ENCODE measurements around the gene NVL.

Gene NVL

DNA sequence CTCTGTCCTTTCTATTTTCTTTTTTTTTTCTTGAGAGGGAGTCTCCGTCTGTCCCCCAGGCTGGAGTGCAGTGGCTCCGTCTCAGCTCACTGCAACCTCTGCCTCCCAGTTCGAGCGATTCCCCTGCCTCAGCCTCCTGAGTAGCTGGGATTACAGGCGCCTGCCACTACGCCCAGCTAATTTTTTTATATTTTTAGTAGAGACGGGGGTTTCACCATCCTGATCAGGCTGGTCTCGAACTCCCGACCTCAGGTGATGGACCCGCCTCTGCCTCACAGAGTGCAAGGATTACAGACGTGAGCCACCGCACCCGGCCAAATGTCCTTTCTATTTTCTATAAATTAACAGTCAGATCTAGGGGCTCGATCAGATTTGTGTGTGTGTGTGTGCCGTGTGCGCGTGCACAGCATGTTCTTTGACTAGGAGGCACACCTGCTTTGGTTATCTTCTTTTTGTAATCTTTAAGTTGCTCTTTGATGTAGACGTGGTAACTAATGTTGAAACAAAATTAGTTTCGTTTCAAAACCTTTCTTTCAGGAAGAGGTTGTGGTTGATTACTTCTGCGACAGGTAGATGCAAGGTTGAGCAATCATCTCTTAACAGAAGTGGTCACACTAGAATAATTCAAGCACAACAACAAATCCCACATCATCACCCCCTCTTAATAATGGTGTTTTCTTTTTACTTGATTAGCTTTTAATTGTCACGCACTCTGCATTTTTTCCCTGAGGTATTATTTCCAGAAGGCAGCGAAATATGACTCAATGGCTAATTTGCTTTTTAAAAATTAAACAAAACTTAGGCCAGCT is 147.7 kb downstream of the NVL start:
- Histone ChIP-seq H3K4me3 (ENCODE audit: low read length) (peak overlapping the region; percentile 92), H3K27me3 (ENCODE audit: control insufficient read depth, insufficient read depth, low read length) (no peaks in the 10 kb centered on the region), H3K9me3 (ENCODE audit: control insufficient read depth, low read depth, low read length) (no peaks in the 10 kb centered on the region), H3K27ac (ENCODE audit: low read length) (no peak overlapping the region), H3K4me1 (ENCODE audit: control insufficient read depth, low read depth, low read length) (no peaks in the 10 kb centered on the region), H3K9ac (ENCODE audit: low read length) (peak overlapping the region; percentile 49), H3K36me3 (ENCODE audit: control insufficient read depth, low read depth, low read length) (no peaks in the 10 kb centered on the region)

DNA sequence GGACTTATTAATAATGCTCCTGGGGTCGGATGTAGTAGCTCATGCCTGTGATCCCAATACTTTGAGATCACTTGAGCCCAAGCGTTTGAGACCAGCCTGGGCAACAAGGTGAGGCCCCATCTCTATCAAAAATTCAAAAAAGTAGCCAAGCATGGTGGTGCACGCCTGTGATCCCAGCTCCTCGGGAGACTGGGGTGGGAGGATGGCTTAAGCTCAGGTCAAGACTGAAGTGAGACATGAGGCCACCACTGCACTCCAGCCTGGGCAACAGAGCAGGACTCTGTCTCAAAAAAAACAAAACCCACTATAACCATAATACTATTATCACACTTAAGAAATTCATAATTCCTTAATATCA is 148.5 kb downstream of the NVL start:
- Histone ChIP-seq H3K4me1 (ENCODE audit: control insufficient read depth, low read depth, low read length) (no peaks in the 10 kb centered on the region), H3K27ac (ENCODE audit: low read length) (no peak overlapping the region), H3K9ac (ENCODE audit: low read length) (no peak overlapping the region), H3K36me3 (ENCODE audit: control insufficient read depth, low read depth, low read length) (no peaks in the 10 kb centered on the region), H3K4me3 (ENCODE audit: low read length) (no peak overlapping the region), H3K27me3 (ENCODE audit: control insufficient read depth, insufficient read depth, low read length) (no peaks in the 10 kb centered on the region), H3K9me3 (ENCODE audit: control insufficient read depth, low read depth, low read length) (no peaks in the 10 kb centered on the region)

DNA sequence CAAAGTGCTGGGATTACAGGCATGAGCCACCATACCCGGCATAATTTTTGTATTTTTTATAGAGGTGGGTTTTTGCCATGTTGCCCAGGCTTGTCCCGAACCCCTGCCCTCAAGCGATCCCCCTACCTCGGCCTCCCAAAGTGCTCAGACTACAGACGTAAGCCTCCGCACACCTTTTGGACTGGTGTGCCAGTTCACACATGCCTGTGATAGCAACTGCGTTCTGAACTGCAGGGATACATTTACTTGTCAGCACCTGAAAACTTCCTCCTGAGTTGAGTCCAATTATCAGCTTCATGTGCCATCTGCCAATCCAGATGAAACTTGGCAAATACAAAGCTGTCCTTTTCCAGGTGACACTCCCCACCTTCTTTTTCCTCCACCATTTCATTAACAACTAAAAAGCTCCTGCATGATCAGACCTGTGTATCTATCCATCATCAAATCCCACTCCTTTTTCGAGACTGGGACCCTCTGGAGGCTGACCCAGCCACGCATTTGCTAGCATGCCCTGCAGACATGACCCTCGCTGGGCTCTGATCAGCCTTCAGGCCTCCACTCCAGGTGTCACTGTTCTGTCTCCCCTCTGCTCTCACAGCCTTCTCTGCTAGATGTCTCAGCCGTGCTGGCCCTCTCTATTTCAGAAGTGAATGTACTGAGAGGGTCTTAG is 149.1 kb downstream of the NVL start:
- no peaks in the 10 kb centered on the region for H3K27me3 ChIP-seq (ENCODE audit: control insufficient read depth, insufficient read depth, low read length)
- H3K27ac ChIP-seq (ENCODE audit: low read length): no peak overlapping the region
- H3K36me3 ChIP-seq (ENCODE audit: control insufficient read depth, low read depth, low read length): no peaks in the 10 kb centered on the region
- no peak overlapping the region for H3K4me3 ChIP-seq (ENCODE audit: low read length)
- no peaks in the 10 kb centered on the region for H3K4me1 ChIP-seq (ENCODE audit: control insufficient read depth, low read depth, low read length)
- H3K9me3 ChIP-seq (ENCODE audit: control insufficient read depth, low read depth, low read length): no peaks in the 10 kb centered on the region
- no peak overlapping the region for H3K9ac ChIP-seq (ENCODE audit: low read length)

DNA sequence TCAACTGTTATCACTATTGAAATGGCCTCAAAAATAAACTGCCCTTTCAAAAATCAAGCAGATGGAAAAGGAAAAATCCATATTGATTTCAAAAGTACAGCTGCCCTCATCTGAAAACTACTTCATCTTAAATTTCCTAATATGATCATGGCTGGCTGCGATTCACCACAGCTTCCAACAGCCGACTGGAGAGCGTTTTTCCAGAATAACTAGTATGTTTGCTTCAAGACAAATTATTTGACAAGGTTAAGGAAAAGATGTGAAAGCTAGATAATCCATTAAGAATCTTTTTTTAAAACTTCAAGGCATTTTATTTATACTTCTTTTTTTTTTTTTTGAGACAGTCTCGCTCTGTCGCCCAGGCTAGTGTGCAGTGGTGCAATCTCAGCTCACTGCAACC is 151.1 kb downstream of the NVL start:
- Histone ChIP-seq H3K4me1 (ENCODE audit: control insufficient read depth, low read depth, low read length) (no peaks in the 10 kb centered on the region), H3K36me3 (ENCODE audit: control insufficient read depth, low read depth, low read length) (no peaks in the 10 kb centered on the region), H3K4me3 (ENCODE audit: low read length) (no peak overlapping the region), H3K9me3 (ENCODE audit: control insufficient read depth, low read depth, low read length) (no peaks in the 10 kb centered on the region), H3K27me3 (ENCODE audit: control insufficient read depth, insufficient read depth, low read length) (no peaks in the 10 kb centered on the region), H3K9ac (ENCODE audit: low read length) (no peak overlapping the region), H3K27ac (ENCODE audit: low read length) (no peak overlapping the region)

DNA sequence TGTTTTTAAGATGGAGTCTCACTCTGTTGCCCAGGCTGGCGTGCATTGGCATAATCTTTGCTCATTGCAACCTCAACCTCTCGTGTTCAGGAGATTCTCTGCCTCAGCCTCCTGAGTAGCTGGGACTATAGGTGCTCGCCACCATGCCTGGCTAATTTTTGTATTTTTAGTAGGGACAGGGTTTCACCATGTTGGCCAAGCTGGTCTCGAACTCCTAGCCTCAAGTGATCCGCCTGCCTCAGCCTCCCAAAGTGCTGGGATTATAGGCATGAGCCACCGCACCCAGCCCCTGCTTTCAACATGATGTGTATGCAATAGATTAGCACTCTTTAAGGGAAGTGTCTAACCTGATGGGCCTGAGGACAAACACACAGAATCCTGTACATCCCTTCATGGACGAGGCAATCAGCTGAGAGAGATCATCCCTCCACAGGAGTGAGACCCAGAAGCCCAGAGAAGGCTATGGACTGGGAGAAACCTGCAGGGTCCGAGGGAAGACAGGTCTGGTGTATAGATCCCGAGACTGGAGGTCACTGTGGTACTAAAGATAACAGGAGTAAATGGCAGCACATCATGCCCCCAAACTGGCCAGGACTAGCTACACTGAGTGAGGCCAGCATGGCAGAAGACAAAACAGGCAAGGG is 152.5 kb downstream of the NVL start:
- H3K9ac ChIP-seq (ENCODE audit: low read length): no peak overlapping the region
- H3K4me3 ChIP-seq (ENCODE audit: low read length): no peak overlapping the region
- H3K9me3 ChIP-seq (ENCODE audit: control insufficient read depth, low read depth, low read length): no peaks in the 10 kb centered on the region
- H3K27ac ChIP-seq (ENCODE audit: low read length): no peak overlapping the region
- H3K4me1 ChIP-seq (ENCODE audit: control insufficient read depth, low read depth, low read length): no peaks in the 10 kb centered on the region
- H3K27me3 ChIP-seq (ENCODE audit: control insufficient read depth, insufficient read depth, low read length): no peaks in the 10 kb centered on the region
- no peaks in the 10 kb centered on the region for H3K36me3 ChIP-seq (ENCODE audit: control insufficient read depth, low read depth, low read length)
